ENCODE results near the gene NETO1. TPM values are rescaled to one million over a fixed set of nuclear protein-coding genes. Genes with fewer than 3 reads are reported as not detected.

NETO1 gene
- total RNA-seq (2021), result 5.9 and 6.9 TPM in 2 replicates
- long read RNA-seq, result 0 reads

- Histone ChIP-seq H3K9me3 (ENCODE audit: control insufficient read depth, low read depth, low read length) (no peaks in the 10 kb centered on the region), H2BK5ac (ENCODE audit: insufficient read length, low read length) (no peak within 1 kb of the TSS), H3K79me2 (ENCODE audit: insufficient read depth, low read length) (no peaks in the 10 kb centered on the region), H4K20me1 (ENCODE audit: control insufficient read depth, insufficient read depth, insufficient read length) (no peaks in the 10 kb centered on the region), H2BK20ac (ENCODE audit: low read depth, low read length, poor library complexity, severe bottlenecking) (no peak within 1 kb of the TSS), H3K23me2 (ENCODE audit: insufficient read length, low read depth, low read length, poor library complexity, severe bottlenecking) (peaks cover 23% of the 10 kb centered on the region), H2BK15ac (ENCODE audit: low read depth, low read length) (no peak within 1 kb of the TSS), H2AFZ (ENCODE audit: low read length) (no peak within 1 kb of the TSS), H3K27me3 (ENCODE audit: insufficient read depth, low read length) (peaks cover 4% of the 10 kb centered on the region; the same call in 1 of the 2 replicates), H2BK120ac (ENCODE audit: low read depth, low read length, poor library complexity, severe bottlenecking) (no peak within 1 kb of the TSS), H2AK5ac (ENCODE audit: insufficient read length, low read length) (no peak within 1 kb of the TSS), H3K9ac (ENCODE audit: extremely low read depth, insufficient read length, low read length) (peak within 1 kb of the TSS; percentile 36), H3K4me2 (ENCODE audit: insufficient read depth, insufficient read length, low read length) (peak within 1 kb of the TSS; percentile 97), H3K27ac (ENCODE audit: insufficient read length, low read depth, low read length) (no peak within 1 kb of the TSS), H3K4me1 (ENCODE audit: insufficient read depth, low read length) (peaks cover 3% of the 10 kb centered on the region; the same call in 1 of the 2 replicates), H3K14ac (ENCODE audit: insufficient read depth, low read length) (peak within 1 kb of the TSS; percentile 63; the same call in 1 of the 2 replicates), H4K8ac (replicated peaks; ENCODE audit: insufficient read length, low read depth, low read length) (no peak within 1 kb of the TSS), H4K5ac (ENCODE audit: insufficient read length, low read depth, low read length) (no peak within 1 kb of the TSS), H3K79me1 (ENCODE audit: insufficient read depth, low read depth, low read length, poor library complexity, severe bottlenecking) (no peaks in the 10 kb centered on the region), H3K4ac (ENCODE audit: low read depth, low read length) (no peak within 1 kb of the TSS), H3K18ac (ENCODE audit: insufficient read length, low read depth, low read length) (no peak within 1 kb of the TSS), H3K23ac (ENCODE audit: insufficient read length, low read depth, low read length) (no peak within 1 kb of the TSS), H2BK12ac (ENCODE audit: insufficient read length, low read depth, low read length) (no peak within 1 kb of the TSS), H3T11ph (ENCODE audit: low read length) (no peak within 1 kb of the TSS), H4K91ac (ENCODE audit: insufficient read length, low read depth, low read length) (no peak within 1 kb of the TSS), H3K56ac (ENCODE audit: insufficient read length, low read depth, low read length) (no peak within 1 kb of the TSS)
- peak; percentile 71 for DNase-seq
- Mint-ChIP-seq H3K36me3 (ENCODE audit: insufficient read depth in 1 of 3, low read depth in 3 of 3) (peaks cover 8 to 11% (median 9%) of the 10 kb centered on the region in 3 experiments; a peak in 5 of 7 replicates), H3K27me3 (ENCODE audit: low read depth) (peaks cover 63% of the 10 kb centered on the region), H3K4me3 (peak within 1 kb of the TSS; percentile 77 to 93), H3K9me3 (no peaks in the 10 kb centered on the region), H3K27ac (no peak within 1 kb of the TSS; a peak in 1 of 7 replicates), H3K4me1 (peaks cover 17 to 29% of the 10 kb centered on the region in 2 experiments)
- no CpG with 5 or more reads among the region's 85 CpGs for WGBS (ENCODE audit: extremely low coverage, insufficient read length, low lambda C conversion rate)
- no peak for TF ChIP-seq CTCF (conservative IDR thresholded peaks at IDR 0.05)
These were observed at the start of gene NETO1 for GRCh38 chr18:72867746-72868584. Gene NETO1, minus strand, starts transcription at chr18:72867987. Its CDS starts 696 bp downstream, at chr18:72867291.
